ENCODE data around the gene MED6. TPM values are rescaled to one million over a fixed set of nuclear protein-coding genes. Genes with fewer than 3 reads are reported as not detected.

MED6 gene
- total RNA-seq, 2 donors from 2014 or later: 49.1 to 50.7 TPM

- no peak overlapping the region for H3K4me3 ChIP-seq (ENCODE audit: low read length)
- peaks cover 34% of the 10 kb centered on the region for H3K9me3 Mint-ChIP-seq
- H3K9me3 ChIP-seq (ENCODE audit: control insufficient read depth, low read length): peaks cover 55% of the 10 kb centered on the region
- H3K27ac Mint-ChIP-seq: no peak overlapping the region
- no peak overlapping the region for H3K27ac ChIP-seq (ENCODE audit: low read depth, low read length)
- no peak overlapping the region for H3K9ac ChIP-seq (ENCODE audit: extremely low read depth, low read length, poor library complexity, severe bottlenecking)
- H3K4me1 Mint-ChIP-seq: peaks cover 9% of the 10 kb centered on the region
- no peaks in the 10 kb centered on the region for H3K27me3 ChIP-seq (ENCODE audit: control insufficient read depth, insufficient read depth, low read length, poor library complexity, severe bottlenecking)
- H3K4me3 Mint-ChIP-seq: no peak overlapping the region
- H3K36me3 ChIP-seq (ENCODE audit: control insufficient read depth, insufficient read depth, low read length): no peaks in the 10 kb centered on the region
- no peak for DNase-seq
- H3K27me3 Mint-ChIP-seq (ENCODE audit: insufficient read depth): no peaks in the 10 kb centered on the region
- TF ChIP-seq CTCF (conservative IDR thresholded peaks at IDR 0.05): no peak
- 95% methylated on average over 1 of the region's 1 CpG; no CpG with 5 or more reads in 1 of the 2 experiments for WGBS, 2 experiments (ENCODE audit: insufficient coverage in 1 of 2, insufficient read length in 1 of 2)
- H3K4me1 ChIP-seq (ENCODE audit: control insufficient read depth, insufficient read depth, low read length): peaks cover 2% of the 10 kb centered on the region
- peaks cover 12% of the 10 kb centered on the region for H3K36me3 Mint-ChIP-seq (ENCODE audit: low read depth)
Observed at GRCh38 chr14:70624972-70625371, 24.5 kb upstream of the MED6 start.

GRCh38 chr14:70622111-70622712 lies 21.8 kb upstream of the MED6 start:
- no peaks in the 10 kb centered on the region for H3K36me3 ChIP-seq (ENCODE audit: control insufficient read depth, insufficient read depth, low read length)
- Mint-ChIP-seq H3K9me3 (peaks cover 27% of the 10 kb centered on the region), H3K27ac (no peak overlapping the region), H3K4me1 (peaks cover 28% of the 10 kb centered on the region), H3K27me3 (ENCODE audit: insufficient read depth) (no peaks in the 10 kb centered on the region), H3K36me3 (ENCODE audit: low read depth) (peaks cover 8% of the 10 kb centered on the region), H3K4me3 (no peak overlapping the region)
- H3K9me3 ChIP-seq (ENCODE audit: control insufficient read depth, low read length): peaks cover 40% of the 10 kb centered on the region
- DNase-seq: peak; percentile 91
- H3K4me1 ChIP-seq (ENCODE audit: control insufficient read depth, insufficient read depth, low read length): peaks cover 12% of the 10 kb centered on the region
- H3K4me3 ChIP-seq (ENCODE audit: low read length): peak overlapping the region; percentile 16
- TF ChIP-seq CTCF (conservative IDR thresholded peaks at IDR 0.05): peak; percentile 87
- no peak overlapping the region for H3K27ac ChIP-seq (ENCODE audit: low read depth, low read length)
- no peaks in the 10 kb centered on the region for H3K27me3 ChIP-seq (ENCODE audit: control insufficient read depth, insufficient read depth, low read length, poor library complexity, severe bottlenecking)
- WGBS, 2 experiments (ENCODE audit: insufficient coverage in 1 of 2, insufficient read length in 1 of 2): 0 to 58% methylated on average over 1 to 3 of the region's 3 CpGs
- H3K9ac ChIP-seq (ENCODE audit: extremely low read depth, low read length, poor library complexity, severe bottlenecking): no peak overlapping the region

DNA sequence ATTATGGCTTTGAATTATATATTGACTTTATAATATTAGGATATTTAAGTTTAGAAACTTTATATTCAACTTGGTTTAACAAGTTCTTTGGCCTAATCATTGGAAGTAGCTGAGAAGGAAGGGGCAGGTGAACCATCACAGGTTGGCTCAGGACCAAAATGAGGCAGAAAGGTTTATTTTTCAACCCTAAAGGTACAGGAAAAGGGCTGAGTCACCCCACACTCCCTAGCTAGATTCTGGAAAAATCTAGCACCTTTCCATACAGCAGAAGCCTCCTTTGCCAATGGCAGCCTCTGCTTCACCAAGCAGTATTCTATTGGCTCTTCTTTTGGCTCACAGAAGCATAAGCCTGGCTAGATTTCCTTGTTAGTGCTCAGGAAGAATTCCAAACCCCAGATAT lies 19.3 kb upstream of the MED6 start:
- DNase-seq: no peak
- H3K27ac Mint-ChIP-seq: no peak overlapping the region
- H3K27ac ChIP-seq (ENCODE audit: low read depth, low read length): no peak overlapping the region
- H3K4me3 ChIP-seq (ENCODE audit: low read length): no peak overlapping the region
- peaks cover 16% of the 10 kb centered on the region for H3K9me3 ChIP-seq (ENCODE audit: control insufficient read depth, low read length)
- no peaks in the 10 kb centered on the region for H3K36me3 ChIP-seq (ENCODE audit: control insufficient read depth, insufficient read depth, low read length)
- no peak for TF ChIP-seq CTCF (conservative IDR thresholded peaks at IDR 0.05)
- H3K9ac ChIP-seq (ENCODE audit: extremely low read depth, low read length, poor library complexity, severe bottlenecking): no peak overlapping the region
- no peaks in the 10 kb centered on the region for H3K27me3 Mint-ChIP-seq (ENCODE audit: insufficient read depth)
- H3K4me1 ChIP-seq (ENCODE audit: control insufficient read depth, insufficient read depth, low read length): peaks cover 12% of the 10 kb centered on the region
- no peaks in the 10 kb centered on the region for H3K36me3 Mint-ChIP-seq (ENCODE audit: low read depth)
- peaks cover 5% of the 10 kb centered on the region for H3K9me3 Mint-ChIP-seq
- H3K4me1 Mint-ChIP-seq: peaks cover 30% of the 10 kb centered on the region
- no peak overlapping the region for H3K4me3 Mint-ChIP-seq
- no peaks in the 10 kb centered on the region for H3K27me3 ChIP-seq (ENCODE audit: control insufficient read depth, insufficient read depth, low read length, poor library complexity, severe bottlenecking)

All from endodermal cell (in vitro differentiated cells).